SH-SY5Y (cell line): ENCODE results near the gene CACNA1I.

Experiments
- GATA2 ChIP-seq: IDR thresholded peaks from 2 replicates; pipeline ENCODE4 v1.6.1; 2011; ENCODE audit warnings: mild to moderate bottlenecking, low read depth, low read length
- GATA3 ChIP-seq: IDR thresholded peaks from 2 replicates; pipeline ENCODE4 v1.6.1; 2011; ENCODE audit warnings: low read depth, mild to moderate bottlenecking, low read length, moderate library complexity

DNA sequence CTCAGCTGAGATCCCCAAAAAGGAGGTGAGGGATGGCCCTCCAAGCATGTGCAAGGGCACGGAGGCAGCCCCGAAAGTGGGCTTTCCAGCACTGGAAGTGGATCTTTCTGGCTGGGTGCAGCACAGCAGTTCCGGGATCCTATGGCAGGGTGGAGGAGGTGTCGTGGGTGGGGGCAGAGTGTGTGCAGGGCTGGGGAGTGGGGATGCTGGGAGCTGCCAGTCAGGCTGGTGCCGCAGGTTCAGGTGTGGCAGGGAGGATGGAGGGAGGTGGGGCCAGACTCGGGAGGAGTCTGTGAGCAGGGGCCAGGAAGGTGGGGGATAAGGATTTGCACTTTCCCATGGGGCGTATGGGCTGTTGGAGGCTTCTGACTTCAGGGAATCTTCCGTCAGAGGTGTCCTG, 60.2 kb downstream of the CACNA1I start:
- TF ChIP-seq GATA3, result no peak
- TF ChIP-seq GATA2, result no peak
